Stomach (tissue), 9 donors: Measurements from ENCODE around the gene ADH5. TPM values are rescaled to one million over a fixed set of nuclear protein-coding genes. Genes with fewer than 3 reads are reported as not detected.

Source experiments
- DNase-seq, 2 donors: peaks; one replicate each; pipeline versions ENCODE4 v3.0.0 to v3.0.0-alpha.2; 2013 to 2019
- H3K27ac ChIP-seq, 5 donors: fragments of 200-600 bp in 4 of 5; sonication (generic) in 4 of 5; one replicate each; pipeline ENCODE4 v1.5.1; 2013 to 2019; ENCODE audit warnings: mild to moderate bottlenecking in 1 of 5, moderate library complexity in 1 of 5
- H3K27me3 ChIP-seq, 3 donors: fragments of 200-600 bp; sonication (generic); one replicate each; pipeline ENCODE4 v1.5.1; 2017 to 2019; ENCODE audit warnings: mixed run types in 1 of 3
- H3K36me3 ChIP-seq, 4 donors: fragments of 200-600 bp; sonication (generic); 1 replicate in 3 of 4; 2 replicates in 1 of 4; pipeline ENCODE4 v1.5.1; 2016 to 2019
- H3K4me1 ChIP-seq, 4 donors: fragments of 200-600 bp; sonication (generic); one replicate each; pipeline ENCODE4 v1.5.1; 2016 to 2019
- H3K4me3 ChIP-seq, 4 donors: fragments of 200-600 bp; sonication (generic) in 3 of 4; one replicate each; pipeline ENCODE4 v1.5.1; 2016 to 2019; ENCODE audit warnings: mild to moderate bottlenecking in 1 of 4
- H3K9me3 ChIP-seq, 4 donors: fragments of 200-600 bp; sonication (generic); one replicate each; pipeline ENCODE4 v1.5.1; 2016 to 2019
- EP300 ChIP-seq: sonication (generic); formaldehyde crosslinking; IDR thresholded peaks from one replicate; pipeline ENCODE4 v1.6.1; 2017; ENCODE audit warnings: antibody characterized with exemption
- POLR2A ChIP-seq, 4 donors: fragments of 450-650 bp; IDR thresholded peaks; one replicate each; pipeline ENCODE4 v1.6.1; 2016; ENCODE audit warnings: antibody characterized with exemption in 4 of 4, control low read depth in 2 of 4, mild to moderate bottlenecking in 1 of 4, moderate library complexity in 1 of 4
- POLR2AphosphoS5 ChIP-seq, 3 donors: sonication (generic); formaldehyde crosslinking; IDR thresholded peaks; one replicate each; pipeline ENCODE4 v1.6.1; 2016; ENCODE audit warnings: antibody characterized with exemption in 3 of 3
- WGBS, 5 donors: extraction: QIAGEN DNeasy Blood & Tissue Kit in 3 of 5; methylation state at CpG; one replicate each; pipeline versions ENCODE4 v1.1.5 to v1.1.7; 2013 to 2018; 5-methylcytosine and 5-hydroxymethylcytosine counted together
- intact Hi-C: fragments of 100-400 bp; cut with DNase I; formaldehyde crosslinking; loops from one replicate; pipeline ENCODE4 v1.15.1; 2023; ENCODE audit warnings: low total_unique reads
- polyA plus RNA-seq, 3 donors: library from polyadenylated mRNA; stranded (reverse); fragments of 200-250 nt; gene quantifications; one replicate each; pipeline ENCODE4 v1.2.3, GENCODE V29; 2013
- total RNA-seq, 5 donors: library from RNA; depleted of rRNA; stranded (reverse); fragments of >200 nt; gene quantifications; one replicate each; pipeline versions ENCODE4 v1.1.0 to v1.2.3, GENCODE V29; 2014 to 2016
- TF ChIP-seq, protein P1 (sequence below), 7 experiments: fragments of 450-650 bp in 4 of 7; fragments of 200-600 bp in 3 of 7; sonication (generic) in 3 of 7; IDR thresholded peaks; one replicate each; pipeline ENCODE4 v1.5.1; 2016 to 2019; ENCODE audit warnings: antibody characterized with exemption in 7 of 7, control low read depth in 2 of 7, mild to moderate bottlenecking in 1 of 7
- donor health status: healthy with polysubstance abuse.
- donor health status: Bipolar disorder and iron deficiency.
- donor health status: healthy.

The ADH5 gene
- total and polyA plus RNA-seq, 8 donors: 63.0 to 162 (median 136) TPM

DNA sequence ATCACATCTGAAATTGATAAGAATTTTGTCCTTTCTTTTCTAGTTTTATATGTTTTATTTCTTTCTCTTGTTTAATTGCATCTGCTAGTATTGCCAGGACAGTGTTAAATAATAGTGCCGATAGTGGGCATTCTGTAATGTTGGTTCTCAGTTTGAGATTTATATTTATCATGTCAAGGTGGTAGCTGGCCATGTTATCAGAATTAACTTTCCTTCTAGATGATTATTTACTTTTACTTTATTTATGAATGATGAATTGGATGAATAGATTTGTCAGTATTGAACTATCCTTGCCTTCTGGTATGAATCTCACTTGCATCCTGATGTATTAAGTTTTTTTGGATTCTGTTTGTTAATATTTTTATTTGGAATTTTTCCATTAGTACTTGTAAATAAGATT lies 50.4 kb downstream of the ADH5 start:
- Histone ChIP-seq H3K4me1 (no peaks in the 10 kb centered on the region), H3K27ac (no peak overlapping the region), H3K36me3 (peaks cover 0 to 18% (median 12%) of the 10 kb centered on the region in 4 donors), H3K9me3 (peaks cover 0 to 7% (median 2%) of the 10 kb centered on the region in 4 donors), H3K4me3 (no peak overlapping the region), H3K27me3 (no peaks in the 10 kb centered on the region)
- 95 to 100% (median 97%) methylated on average over 1 of the region's 1 CpG for WGBS, 5 donors
- intact Hi-C loops: no loop called here
- TF ChIP-seq POLR2A (IDR thresholded peaks at IDR 0.05): no peak
- TF ChIP-seq POLR2AphosphoS5 (IDR thresholded peaks at IDR 0.05): no peak
- TF ChIP-seq, protein P1, sequence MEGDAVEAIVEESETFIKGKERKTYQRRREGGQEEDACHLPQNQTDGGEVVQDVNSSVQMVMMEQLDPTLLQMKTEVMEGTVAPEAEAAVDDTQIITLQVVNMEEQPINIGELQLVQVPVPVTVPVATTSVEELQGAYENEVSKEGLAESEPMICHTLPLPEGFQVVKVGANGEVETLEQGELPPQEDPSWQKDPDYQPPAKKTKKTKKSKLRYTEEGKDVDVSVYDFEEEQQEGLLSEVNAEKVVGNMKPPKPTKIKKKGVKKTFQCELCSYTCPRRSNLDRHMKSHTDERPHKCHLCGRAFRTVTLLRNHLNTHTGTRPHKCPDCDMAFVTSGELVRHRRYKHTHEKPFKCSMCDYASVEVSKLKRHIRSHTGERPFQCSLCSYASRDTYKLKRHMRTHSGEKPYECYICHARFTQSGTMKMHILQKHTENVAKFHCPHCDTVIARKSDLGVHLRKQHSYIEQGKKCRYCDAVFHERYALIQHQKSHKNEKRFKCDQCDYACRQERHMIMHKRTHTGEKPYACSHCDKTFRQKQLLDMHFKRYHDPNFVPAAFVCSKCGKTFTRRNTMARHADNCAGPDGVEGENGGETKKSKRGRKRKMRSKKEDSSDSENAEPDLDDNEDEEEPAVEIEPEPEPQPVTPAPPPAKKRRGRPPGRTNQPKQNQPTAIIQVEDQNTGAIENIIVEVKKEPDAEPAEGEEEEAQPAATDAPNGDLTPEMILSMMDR (IDR thresholded peaks at IDR 0.05): no peak
- TF ChIP-seq EP300: no peak
- no peak for DNase-seq

- intact Hi-C loops: no loop called here
- Histone ChIP-seq H3K4me3 (no peak overlapping the region), H3K4me1 (peaks cover 0 to 5% (median 2%) of the 10 kb centered on the region in 4 donors), H3K9me3 (peaks cover 0 to 7% (median 2%) of the 10 kb centered on the region in 4 donors), H3K27ac (no peak overlapping the region), H3K36me3 (no peaks in the 10 kb centered on the region), H3K27me3 (no peaks in the 10 kb centered on the region)
- DNase-seq: no peak
- WGBS, 5 donors: 94 to 99% (median 96%) methylated on average over 4 of the region's 4 CpGs
- TF ChIP-seq, protein P1 (IDR thresholded peaks at IDR 0.05): no peak
- TF ChIP-seq EP300: no peak
These were observed 54.6 kb downstream of the ADH5 start for GRCh38 chr4:99033956-99034355.

DNA sequence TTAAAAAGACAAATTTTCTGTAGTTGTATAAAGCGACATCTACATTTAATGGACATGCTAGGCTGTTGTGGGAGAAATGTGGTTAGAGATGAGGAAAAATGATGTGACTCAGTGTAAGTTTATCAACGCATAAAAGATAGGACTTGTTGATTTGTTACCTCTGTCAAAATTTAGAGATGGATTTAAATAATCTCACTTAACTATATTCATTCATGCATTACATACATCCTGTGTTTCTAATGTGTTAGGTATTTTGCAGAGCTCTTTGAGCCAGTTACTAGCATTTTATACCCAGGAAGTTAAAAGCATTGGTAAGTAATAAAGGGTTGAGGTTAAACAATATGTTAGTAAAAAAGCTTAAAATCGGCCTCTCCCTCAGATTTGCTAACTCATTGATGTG lies 58.7 kb downstream of the ADH5 start:
- Histone ChIP-seq H3K9me3 (no peaks in the 10 kb centered on the region), H3K27me3 (no peaks in the 10 kb centered on the region), H3K4me3 (no peak overlapping the region), H3K27ac (no peak overlapping the region), H3K36me3 (no peaks in the 10 kb centered on the region), H3K4me1 (peaks cover 0 to 27% (median 14%) of the 10 kb centered on the region in 4 donors)
- TF ChIP-seq, protein P1 (IDR thresholded peaks at IDR 0.05): no peak
- TF ChIP-seq POLR2A (IDR thresholded peaks at IDR 0.05): no peak
- no peak for TF ChIP-seq EP300
- no peak for TF ChIP-seq POLR2AphosphoS5 (IDR thresholded peaks at IDR 0.05)
- 78 to 90% (median 88%) methylated on average over 3 of the region's 3 CpGs for WGBS, 5 donors
- no peak for DNase-seq
- intact Hi-C loops: no loop called here

GRCh38 chr4:99029018-99029735 lies 59.4 kb downstream of the ADH5 start:
- Histone ChIP-seq H3K4me1 (peaks cover 0 to 33% (median 19%) of the 10 kb centered on the region in 4 donors), H3K27ac (no peak overlapping the region), H3K36me3 (no peaks in the 10 kb centered on the region), H3K27me3 (no peaks in the 10 kb centered on the region), H3K9me3 (no peaks in the 10 kb centered on the region), H3K4me3 (no peak overlapping the region)
- TF ChIP-seq, protein P1 (IDR thresholded peaks at IDR 0.05): no peak
- TF ChIP-seq POLR2A (IDR thresholded peaks at IDR 0.05) (no peak), POLR2AphosphoS5 (IDR thresholded peaks at IDR 0.05) (no peak)
- no peak for DNase-seq
- intact Hi-C loops: no loop called here
- 0 to 90% (median 68%) methylated on average over 1 of the region's 1 CpG for WGBS, 5 donors
